Testis (tissue), 2 donors: Measurements from ENCODE around the gene SQSTM1.
"Not testable (repeated sequence)": the region's sequence is repeated elsewhere in the genome, so short reads cannot be mapped to it uniquely, and the experiment has no call there.

Experiments
- POLR2A ChIP-seq: fragments of 450-650 bp; IDR thresholded peaks from one replicate; pipeline ENCODE4 v1.6.1; 2017; ENCODE audit warnings: antibody characterized with exemption, mild to moderate bottlenecking, moderate library complexity
- TF ChIP-seq, protein P1 (sequence below), 3 experiments: fragments of 450-650 bp in 2 of 3; fragments of 200-600 bp in 1 of 3; sonication (generic) in 1 of 3; IDR thresholded peaks; one replicate each; pipeline ENCODE4 v1.5.1; 2016 to 2019; ENCODE audit warnings: antibody characterized with exemption in 3 of 3, mild to moderate bottlenecking in 2 of 3, moderate library complexity in 1 of 3

DNA sequence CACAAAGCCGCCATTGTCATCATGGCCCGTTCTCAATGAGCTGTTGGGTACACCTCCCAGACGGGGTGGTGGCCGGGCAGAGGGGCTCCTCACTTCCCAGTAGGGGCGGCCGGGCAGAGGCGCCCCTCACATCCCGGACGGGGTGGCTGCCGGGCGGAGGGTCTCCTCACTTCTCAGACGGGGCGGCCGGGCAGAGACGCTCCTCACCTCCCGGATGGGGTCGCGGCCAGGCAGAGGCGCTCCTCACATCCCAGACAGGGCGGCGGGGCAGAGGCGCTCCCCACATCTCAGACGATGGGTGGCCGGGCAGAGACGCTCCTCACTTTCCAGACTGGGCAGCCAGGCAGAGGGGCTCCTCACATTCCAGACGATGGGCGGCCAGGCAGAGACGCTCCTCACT, 14.2 kb downstream of the SQSTM1 start:
- TF ChIP-seq, protein P1, sequence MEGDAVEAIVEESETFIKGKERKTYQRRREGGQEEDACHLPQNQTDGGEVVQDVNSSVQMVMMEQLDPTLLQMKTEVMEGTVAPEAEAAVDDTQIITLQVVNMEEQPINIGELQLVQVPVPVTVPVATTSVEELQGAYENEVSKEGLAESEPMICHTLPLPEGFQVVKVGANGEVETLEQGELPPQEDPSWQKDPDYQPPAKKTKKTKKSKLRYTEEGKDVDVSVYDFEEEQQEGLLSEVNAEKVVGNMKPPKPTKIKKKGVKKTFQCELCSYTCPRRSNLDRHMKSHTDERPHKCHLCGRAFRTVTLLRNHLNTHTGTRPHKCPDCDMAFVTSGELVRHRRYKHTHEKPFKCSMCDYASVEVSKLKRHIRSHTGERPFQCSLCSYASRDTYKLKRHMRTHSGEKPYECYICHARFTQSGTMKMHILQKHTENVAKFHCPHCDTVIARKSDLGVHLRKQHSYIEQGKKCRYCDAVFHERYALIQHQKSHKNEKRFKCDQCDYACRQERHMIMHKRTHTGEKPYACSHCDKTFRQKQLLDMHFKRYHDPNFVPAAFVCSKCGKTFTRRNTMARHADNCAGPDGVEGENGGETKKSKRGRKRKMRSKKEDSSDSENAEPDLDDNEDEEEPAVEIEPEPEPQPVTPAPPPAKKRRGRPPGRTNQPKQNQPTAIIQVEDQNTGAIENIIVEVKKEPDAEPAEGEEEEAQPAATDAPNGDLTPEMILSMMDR (IDR thresholded peaks at IDR 0.05): not testable (repeated sequence)
- TF ChIP-seq POLR2A: not testable (repeated sequence)
